ENCODE data around the gene PGAP3.

PGAP3 gene

DNA sequence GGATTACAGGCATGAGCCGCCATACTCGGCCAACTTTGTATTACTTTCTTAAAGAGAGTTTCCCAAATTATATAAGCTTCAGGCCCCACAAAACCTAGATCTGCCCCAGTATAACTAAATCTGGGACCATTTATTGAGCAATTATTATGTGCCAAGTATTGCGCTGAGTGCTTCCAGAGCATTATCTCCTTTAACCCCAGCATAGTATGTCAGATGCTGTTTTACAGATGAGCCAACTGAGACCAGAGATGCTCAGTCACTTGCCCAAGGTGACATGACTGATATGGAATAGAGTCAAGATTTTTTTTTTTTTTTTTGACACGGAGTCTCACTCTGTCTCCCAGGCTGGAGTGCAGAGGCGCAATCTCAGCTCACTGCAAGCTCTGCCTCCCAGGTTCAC, 10.1 kb upstream of the PGAP3 start:
- no peak for DNase-seq (ENCODE audit: low read depth)

DNA sequence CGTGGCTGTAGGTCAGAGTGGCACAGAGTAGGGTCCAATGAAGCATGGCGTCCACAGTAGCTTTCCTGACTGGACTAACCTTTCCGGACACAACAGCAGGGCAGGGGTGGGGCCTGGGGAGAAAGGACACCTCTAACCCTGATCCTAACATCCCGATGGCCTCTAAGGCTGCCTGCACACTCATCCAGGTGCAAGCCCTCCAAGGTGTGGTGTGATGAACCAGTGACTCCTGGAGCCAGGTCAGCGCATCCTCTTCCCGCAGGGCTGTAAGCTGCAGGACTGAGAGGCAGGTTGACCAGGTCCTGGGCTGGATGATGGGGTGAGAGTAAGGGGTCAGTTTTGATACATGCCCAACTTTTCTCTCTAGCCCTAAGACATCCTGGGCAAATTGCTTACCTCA, 8.9 kb upstream of the PGAP3 start:
- no peak for DNase-seq (ENCODE audit: low read depth)

DNA sequence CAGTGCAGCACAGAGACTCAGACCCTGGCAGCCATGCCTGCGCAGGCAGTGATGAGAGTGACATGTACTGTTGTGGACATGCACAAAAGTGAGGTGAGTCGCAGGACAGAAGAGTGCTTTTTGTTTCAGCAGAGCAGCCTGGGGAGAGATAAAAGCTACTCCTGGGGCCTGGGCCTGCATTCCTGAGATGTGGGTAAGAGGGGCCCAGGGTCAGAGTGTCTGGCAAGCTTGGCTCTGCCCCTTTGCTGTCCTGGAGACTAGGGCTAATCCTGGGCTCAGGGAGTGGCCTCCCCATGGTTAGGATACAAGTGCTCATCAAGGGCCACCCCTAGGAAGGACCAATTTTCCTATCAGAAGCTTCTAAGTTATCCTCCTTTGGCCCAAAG, 7.2 kb upstream of the PGAP3 start:
- DNase-seq (ENCODE audit: low read depth) = no peak

- no peak for DNase-seq (ENCODE audit: low read depth)
Measured at GRCh38 chr17:39694593-39694992, 6.7 kb upstream of the PGAP3 start.

GRCh38 chr17:39688945-39689344, 1.1 kb upstream of the PGAP3 start:
- DNase-seq (ENCODE audit: low read depth) = no peak

DNA sequence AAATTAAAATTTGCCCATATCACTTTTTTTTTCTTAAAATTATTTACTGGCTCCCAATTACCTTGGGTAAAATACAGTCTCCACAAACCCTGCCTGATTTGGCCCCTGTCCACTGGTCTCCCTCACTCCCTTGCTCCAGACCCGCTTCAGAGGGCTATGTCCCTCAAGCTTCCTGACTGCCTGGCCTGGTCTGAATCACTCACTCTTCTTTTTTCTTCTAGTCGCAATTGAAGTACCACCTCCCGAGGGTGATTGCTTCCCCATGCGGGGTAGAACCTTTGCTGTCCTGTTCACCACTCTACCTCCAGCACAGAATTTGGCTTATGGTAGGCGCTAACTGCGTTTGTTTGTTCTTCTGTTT, 598 bp upstream of the PGAP3 start:
- no peak for DNase-seq (ENCODE audit: low read depth)

- no peak for DNase-seq (ENCODE audit: low read depth)
Measured at GRCh38 chr17:39687101-39687545, 734 bp downstream of the PGAP3 start.

DNA sequence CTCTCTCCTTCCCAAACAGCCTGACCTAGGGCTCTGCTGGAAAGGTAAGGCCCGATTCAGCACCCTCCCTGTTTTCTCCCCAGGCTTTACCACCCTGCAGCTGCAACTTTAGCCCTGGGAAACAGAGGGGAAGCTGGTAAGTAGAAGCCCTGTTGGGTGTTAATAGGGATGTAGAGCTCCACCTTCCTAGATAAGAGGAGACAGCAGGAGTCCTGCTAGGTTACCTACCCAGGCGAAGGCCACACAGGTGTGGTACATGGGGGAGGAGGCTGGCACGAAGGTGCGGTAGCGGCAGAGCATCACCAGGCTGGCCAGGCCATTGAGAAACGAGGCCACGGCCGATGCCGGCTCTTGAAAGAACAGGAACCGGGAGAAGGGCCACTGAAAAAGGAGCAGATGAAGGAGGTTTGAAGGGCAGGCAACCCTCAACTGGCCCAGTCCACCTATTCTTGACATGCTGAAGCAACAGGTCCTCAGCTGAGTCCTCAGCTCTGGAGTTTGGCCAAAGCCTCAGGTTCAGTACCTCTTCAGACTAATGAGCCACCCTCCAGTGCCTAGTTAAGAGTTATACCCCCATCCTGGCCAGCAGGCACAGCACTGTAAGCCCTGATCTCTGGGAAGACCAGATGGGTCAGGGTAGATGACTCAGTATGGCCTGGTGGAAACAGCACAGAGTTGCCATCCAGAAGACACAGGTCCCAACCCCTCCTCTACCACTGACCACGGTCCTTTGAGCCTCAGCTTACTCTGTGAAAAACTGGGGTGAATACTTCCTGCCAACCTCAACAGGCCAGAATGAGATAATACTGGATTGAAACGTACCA, 3.3 kb downstream of the PGAP3 start:
- no peak for DNase-seq (ENCODE audit: low read depth)

GRCh38 chr17:39683295-39683939, 4.4 kb downstream of the PGAP3 start:
- DNase-seq (ENCODE audit: low read depth) = no peak

DNA sequence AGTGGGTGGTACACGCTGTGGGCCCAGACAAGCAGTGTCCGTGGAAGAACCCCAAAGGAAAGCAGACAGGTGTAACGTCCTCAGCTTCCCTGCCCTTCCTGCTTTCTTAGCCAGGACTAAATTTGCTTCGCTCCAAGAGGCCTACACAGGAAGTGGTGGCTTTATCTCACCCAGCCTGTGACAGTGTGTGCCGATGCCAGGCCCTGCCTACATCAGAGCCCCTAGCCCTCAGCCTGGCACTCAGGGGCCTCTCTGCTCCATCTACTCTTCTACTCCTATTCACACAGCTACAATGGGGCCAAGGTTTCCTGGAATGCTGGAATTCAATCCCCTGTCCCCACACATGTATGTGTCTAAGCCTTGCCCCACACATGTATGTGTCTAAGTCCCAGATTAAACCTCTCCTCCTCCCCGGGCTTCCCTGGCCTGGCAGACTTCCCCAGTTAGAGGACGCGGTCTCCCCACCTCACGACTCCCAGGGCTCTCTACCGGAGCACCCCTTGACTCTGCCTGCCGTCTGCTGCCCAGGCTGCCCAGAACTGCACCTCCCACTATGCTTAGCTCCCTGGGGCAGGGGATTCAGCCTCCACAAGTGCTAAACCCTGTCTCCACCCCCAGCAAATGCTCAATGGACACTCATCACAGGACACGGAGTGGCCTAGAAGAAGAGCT, 8.2 kb downstream of the PGAP3 start:
- DNase-seq (ENCODE audit: low read depth) = no peak

- no peak for DNase-seq (ENCODE audit: low read depth)
Measured at GRCh38 chr17:39678340-39679116, 9.3 kb downstream of the PGAP3 start.

- DNase-seq (ENCODE audit: low read depth) = no peak
Measured at GRCh38 chr17:39677542-39678339, 10.1 kb downstream of the PGAP3 start.

DNA sequence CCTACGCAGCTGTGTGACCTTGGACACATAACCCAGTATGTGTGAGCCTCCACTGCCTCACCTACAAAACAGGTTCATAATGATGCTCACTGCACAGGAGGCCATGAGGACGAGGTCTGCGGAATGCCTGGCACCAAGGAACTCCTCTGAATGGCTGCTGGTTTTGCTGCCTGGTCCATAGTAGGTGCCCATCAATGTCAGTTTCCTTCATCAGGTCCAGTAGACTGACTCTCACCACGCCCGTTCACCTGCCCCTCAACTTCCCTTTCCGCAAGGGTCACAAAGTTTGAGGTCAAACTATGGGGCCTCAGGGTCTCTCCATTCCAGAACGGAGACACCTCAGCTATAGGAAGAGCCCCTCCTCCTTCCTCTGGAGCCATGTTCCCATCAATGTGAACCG, 10.8 kb downstream of the PGAP3 start:
- DNase-seq (ENCODE audit: low read depth) = no peak

DNA sequence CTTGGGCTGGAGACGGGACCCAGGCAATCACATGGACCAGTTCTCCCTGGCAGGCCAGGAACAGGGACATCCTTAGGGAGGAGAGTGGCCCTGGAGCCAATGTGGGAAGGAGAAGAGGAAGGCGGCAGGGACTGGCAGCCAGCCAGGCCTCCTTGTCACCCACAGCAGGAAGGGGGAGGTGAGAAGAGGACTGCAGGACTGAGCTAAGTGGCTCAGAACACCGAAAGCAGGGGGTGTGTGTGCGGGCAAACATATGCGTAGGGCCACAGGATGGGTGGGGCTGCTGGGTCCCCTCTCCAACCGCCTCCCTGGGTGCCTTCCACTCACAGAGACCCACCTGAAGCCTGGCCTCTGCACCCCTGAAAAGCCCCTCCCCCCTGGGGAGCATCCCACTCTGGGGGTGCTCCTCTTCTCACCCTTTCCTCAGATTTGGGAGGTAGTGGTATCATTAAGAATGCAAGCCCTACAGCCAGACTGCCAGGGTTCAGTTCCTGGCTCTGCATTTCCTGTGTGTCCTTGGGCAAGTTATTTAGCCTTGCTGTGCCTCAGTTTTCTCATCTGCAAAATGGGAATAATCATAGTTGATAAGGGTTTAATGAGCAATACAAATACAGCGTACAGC, 11.5 kb downstream of the PGAP3 start:
- no peak for DNase-seq (ENCODE audit: low read depth)

DNA sequence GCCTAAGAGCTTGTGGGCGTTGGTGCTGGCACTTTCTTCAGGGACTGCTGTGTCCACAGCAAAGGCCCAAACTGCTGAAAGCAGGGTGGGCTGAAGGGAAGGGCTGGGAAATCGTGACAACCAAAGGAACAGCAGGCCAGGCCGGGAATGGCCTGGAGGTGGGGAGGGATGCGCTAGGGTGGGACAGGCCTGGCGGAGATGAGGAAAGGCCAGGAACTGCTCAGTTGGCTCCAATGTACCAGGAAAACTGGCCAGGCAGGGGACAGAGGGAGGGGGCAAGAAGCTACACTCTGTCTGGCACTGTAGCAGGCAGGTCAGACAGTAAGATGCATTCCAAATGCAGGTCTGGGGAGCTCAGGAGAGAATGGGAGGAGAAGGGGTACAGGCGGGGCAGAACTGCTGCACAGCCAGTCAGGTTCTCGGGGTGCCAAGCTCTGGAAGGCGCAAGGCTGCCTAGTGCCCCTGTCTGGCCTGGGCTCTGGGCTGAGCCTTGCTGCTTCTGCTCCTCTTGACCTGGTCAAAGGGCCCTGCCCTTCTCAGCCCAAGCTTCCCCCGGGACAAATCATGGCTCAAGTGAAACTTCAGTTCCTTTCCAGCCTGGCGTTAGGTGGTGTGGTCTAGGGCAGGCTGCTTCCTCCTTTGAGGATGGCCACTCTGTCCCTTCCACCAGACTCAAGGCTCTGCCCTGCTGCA, 12.3 kb downstream of the PGAP3 start:
- no peak for DNase-seq (ENCODE audit: low read depth)

DNA sequence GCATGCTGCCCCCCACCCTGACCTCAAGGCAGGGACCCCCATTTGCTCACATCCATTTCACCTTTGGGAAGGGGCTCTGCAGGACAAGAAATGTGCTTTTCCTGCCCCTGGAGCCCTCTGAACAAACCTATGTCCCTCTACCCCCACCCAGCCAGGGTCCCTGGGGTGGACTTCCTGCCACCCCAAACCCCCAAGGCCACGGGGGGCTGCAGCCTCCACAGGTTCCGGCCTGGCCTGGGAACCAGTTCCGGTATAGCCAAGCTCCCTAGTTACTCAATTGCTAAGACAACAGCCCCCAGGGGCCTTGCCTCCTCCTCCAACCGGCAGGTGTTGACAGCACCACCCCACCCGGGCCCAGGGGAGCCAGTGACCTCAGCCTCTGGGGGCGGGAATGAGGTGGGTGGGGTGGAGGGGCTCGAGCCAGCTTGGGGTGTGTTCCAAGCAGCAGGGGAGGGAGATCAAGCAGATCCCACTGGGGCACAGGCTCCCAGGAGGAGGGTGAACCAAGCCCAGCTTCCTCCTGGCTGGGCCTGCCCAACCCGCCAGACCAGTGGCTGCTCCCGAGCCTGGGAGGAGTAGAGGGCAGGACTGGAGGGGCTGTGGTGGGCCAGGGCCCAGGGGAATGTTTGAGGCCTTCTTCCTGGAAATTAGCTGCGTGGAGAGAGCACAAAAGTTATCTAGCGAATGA, 13.0 kb downstream of the PGAP3 start:
- no peak for DNase-seq (ENCODE audit: low read depth)

DNA sequence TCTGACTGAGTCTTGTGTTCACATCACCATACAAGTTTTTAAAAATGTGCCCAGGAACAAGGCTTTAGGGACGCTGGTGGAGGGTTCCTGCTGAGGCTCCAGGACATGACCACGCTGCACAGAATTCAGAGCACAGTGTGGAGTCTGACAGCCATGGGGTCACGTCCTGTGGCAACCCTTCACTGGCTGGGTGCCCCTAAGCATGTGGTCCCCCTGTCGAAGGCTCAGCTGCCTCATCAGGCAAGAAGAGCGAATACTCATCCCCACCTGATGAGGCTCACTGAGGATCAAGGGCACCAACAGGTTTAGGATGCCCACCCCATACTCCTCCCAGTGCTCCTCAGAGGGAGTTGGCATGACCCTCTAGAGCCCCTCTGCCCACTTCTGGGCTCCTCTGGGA, 13.7 kb downstream of the PGAP3 start:
- no peak for DNase-seq (ENCODE audit: low read depth)

- DNase-seq (ENCODE audit: low read depth) = no peak
Measured at GRCh38 chr17:39673335-39674081, 14.3 kb downstream of the PGAP3 start.

Measured in activated T-cell treated with anti-CD3 and anti-CD28 coated beads for 48 hours (primary cell).